CD4-positive, alpha-beta T cell treated with Interleukin-2 at 100 ng/mL for 4 hours (primary cell): Measurements from ENCODE around the gene MYH1.
"Not testable (repeated sequence)": the region's sequence is repeated elsewhere in the genome, so short reads cannot be mapped to it uniquely, and the experiment has no call there.

Experiments
- DNase-seq: peaks from one replicate; pipeline ENCODE4 v3.0.0-alpha.2; 2020; ENCODE audit warnings: low spot score

The MYH1 gene

GRCh38 chr17:10518271-10519037, at the start of gene MYH1:
Gene MYH1, minus strand, starts transcription at chr17:10518542. Its CDS starts 1,900 bp downstream, at chr17:10516642.
- DNase-seq = no peak

GRCh38 chr17:10563991-10564660, 45.8 kb upstream of the MYH1 start:
- no peak for DNase-seq

GRCh38 chr17:10558049-10558448, 39.7 kb upstream of the MYH1 start:
- DNase-seq = no peak

GRCh38 chr17:10557422-10557821, 39.1 kb upstream of the MYH1 start:
- DNase-seq = no peak

GRCh38 chr17:10556301-10557005, 38.1 kb upstream of the MYH1 start:
- no peak for DNase-seq

- DNase-seq = no peak
These were observed 31.7 kb upstream of the MYH1 start for GRCh38 chr17:10550014-10550413.

- DNase-seq = no peak
These were observed 30.9 kb upstream of the MYH1 start, which contains the start of gene MYH2 for GRCh38 chr17:10549096-10549842. Gene MYH2, minus strand, starts transcription at chr17:10549658. Its CDS starts 1,738 bp downstream, at chr17:10547920.

GRCh38 chr17:10547351-10547750, 29.0 kb upstream of the MYH1 start:
- DNase-seq = no peak

GRCh38 chr17:10543486-10543885, 25.1 kb upstream of the MYH1 start:
- DNase-seq = not testable (repeated sequence)

- not testable (repeated sequence) for DNase-seq
These were observed 22.8 kb upstream of the MYH1 start for GRCh38 chr17:10541179-10541578.

GRCh38 chr17:10532026-10532425, 13.7 kb upstream of the MYH1 start:
- no peak for DNase-seq

GRCh38 chr17:10527419-10527818, 9.1 kb upstream of the MYH1 start:
- DNase-seq = no peak

- no peak for DNase-seq
These were observed 8.2 kb upstream of the MYH1 start for GRCh38 chr17:10526517-10526916.

- DNase-seq = no peak
These were observed 4.7 kb upstream of the MYH1 start for GRCh38 chr17:10523064-10523463.

- DNase-seq = no peak
These were observed 3.6 kb upstream of the MYH1 start for GRCh38 chr17:10521949-10522348.

- DNase-seq = no peak
These were observed 1.7 kb downstream of the MYH1 start for GRCh38 chr17:10516638-10517037.

GRCh38 chr17:10516065-10516464, 2.3 kb downstream of the MYH1 start:
- DNase-seq = no peak

GRCh38 chr17:10513299-10514067, 4.9 kb downstream of the MYH1 start:
- no peak for DNase-seq

- DNase-seq = no peak
These were observed 5.5 kb downstream of the MYH1 start for GRCh38 chr17:10512856-10513255.

GRCh38 chr17:10499950-10500349, 18.4 kb downstream of the MYH1 start:
- DNase-seq = no peak

- no peak for DNase-seq
These were observed 26.3 kb downstream of the MYH1 start for GRCh38 chr17:10492004-10492403.
